ENCODE results near the gene KCNN3. TPM values are rescaled to one million over a fixed set of nuclear protein-coding genes. Genes with fewer than 3 reads are reported as not detected.

Gene KCNN3
- total RNA-seq, 1 experiment from 2014 or later = 0.07 TPM

DNA sequence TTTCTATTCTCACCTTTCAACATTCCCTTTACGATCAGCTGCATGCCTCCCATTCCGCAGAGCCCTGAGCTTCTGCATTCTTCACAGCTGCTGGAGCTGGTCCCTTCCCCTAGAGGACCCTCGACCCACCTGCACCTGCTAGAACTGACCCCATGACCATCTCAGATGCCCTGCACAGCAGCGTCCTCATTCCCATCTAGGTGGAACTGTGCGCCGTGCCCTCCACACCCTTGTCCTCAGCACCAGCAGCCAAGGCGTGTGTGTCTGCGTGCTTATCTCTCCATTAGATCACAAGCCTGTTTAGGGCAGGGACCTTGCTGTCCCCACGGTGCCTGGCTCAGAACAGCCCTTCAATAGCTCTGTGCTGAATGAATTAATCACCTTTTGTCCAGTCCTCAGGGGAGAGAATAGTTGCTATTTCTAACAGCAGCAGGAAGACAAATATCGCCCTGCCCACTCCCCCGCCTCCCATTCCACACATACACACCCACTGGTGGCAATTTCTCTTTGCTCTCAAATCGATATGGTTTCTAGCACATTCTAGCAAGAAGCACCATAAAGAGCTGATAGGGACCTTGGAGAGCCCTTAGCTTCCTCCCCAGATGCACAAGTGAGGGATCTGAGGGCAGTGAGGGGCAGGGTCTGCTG lies 61.7 kb downstream of the KCNN3 start:
- TF ChIP-seq, protein P1, sequence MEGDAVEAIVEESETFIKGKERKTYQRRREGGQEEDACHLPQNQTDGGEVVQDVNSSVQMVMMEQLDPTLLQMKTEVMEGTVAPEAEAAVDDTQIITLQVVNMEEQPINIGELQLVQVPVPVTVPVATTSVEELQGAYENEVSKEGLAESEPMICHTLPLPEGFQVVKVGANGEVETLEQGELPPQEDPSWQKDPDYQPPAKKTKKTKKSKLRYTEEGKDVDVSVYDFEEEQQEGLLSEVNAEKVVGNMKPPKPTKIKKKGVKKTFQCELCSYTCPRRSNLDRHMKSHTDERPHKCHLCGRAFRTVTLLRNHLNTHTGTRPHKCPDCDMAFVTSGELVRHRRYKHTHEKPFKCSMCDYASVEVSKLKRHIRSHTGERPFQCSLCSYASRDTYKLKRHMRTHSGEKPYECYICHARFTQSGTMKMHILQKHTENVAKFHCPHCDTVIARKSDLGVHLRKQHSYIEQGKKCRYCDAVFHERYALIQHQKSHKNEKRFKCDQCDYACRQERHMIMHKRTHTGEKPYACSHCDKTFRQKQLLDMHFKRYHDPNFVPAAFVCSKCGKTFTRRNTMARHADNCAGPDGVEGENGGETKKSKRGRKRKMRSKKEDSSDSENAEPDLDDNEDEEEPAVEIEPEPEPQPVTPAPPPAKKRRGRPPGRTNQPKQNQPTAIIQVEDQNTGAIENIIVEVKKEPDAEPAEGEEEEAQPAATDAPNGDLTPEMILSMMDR (IDR thresholded peaks at IDR 0.05; ENCODE audit: unreplicated experiment) = no peak
- CTCF ChIA-PET = interaction anchor here (1.0 kb wide), 1 partner anchor 212 kb away, joined by 6 read pairs; no protein-coding TSS in a partner anchor
- POLR2A ChIA-PET = no interaction called here
- no peaks in the 10 kb centered on the region for H3K9me3 Mint-ChIP-seq (ENCODE audit: unreplicated experiment)
- peaks cover 13% of the 10 kb centered on the region for H3K4me1 Mint-ChIP-seq (ENCODE audit: insufficient read depth, unreplicated experiment)
- intact Hi-C loops (cut with micrococcal nuclease) = no loop called here
- no peak overlapping the region for H3K4me3 Mint-ChIP-seq (ENCODE audit: unreplicated experiment)
- H3K27ac Mint-ChIP-seq (ENCODE audit: low read depth, unreplicated experiment) = no peak overlapping the region
- peaks cover 53% of the 10 kb centered on the region for H3K27me3 Mint-ChIP-seq (ENCODE audit: insufficient read depth, unreplicated experiment)
- BruUV-seq (replicated peaks) = no TSS peak
- no peak for DNase-seq (ENCODE audit: unreplicated experiment)
- H3K36me3 Mint-ChIP-seq (ENCODE audit: insufficient read depth, unreplicated experiment) = no peaks in the 10 kb centered on the region

DNA sequence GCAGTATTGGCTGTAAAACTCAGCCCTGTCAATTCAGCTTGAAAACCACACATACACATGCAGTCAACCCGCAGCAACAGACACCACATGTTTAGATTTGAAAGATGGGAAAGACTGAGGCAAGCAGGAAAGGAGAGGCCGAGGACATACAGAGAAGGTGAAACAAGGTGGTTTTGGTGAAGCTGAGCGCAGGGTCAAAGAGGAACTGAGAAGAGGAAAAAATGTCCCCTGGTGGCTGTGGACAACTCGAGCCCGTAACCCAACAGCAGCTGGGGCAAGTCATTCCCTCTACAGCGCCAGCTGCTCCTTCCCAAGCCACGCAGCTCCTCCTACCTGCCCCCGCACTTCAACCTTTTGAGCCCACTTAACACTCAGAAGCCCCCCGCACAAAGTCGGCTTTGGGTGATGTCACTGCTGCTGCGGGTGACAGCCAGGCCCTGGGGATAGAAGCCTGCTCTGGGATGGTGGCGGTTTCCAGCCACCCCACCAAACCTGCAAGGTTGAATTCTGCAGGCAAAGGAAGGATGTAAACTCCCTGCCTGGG lies 63.0 kb downstream of the KCNN3 start:
- ChIA-PET POLR2A (interaction anchor here (0.7 kb wide), 1 partner anchor 31 kb away, joined by 3 read pairs; no protein-coding TSS in a partner anchor), CTCF (no interaction called here)
- peaks cover 57% of the 10 kb centered on the region for H3K27me3 Mint-ChIP-seq (ENCODE audit: insufficient read depth, unreplicated experiment)

DNA sequence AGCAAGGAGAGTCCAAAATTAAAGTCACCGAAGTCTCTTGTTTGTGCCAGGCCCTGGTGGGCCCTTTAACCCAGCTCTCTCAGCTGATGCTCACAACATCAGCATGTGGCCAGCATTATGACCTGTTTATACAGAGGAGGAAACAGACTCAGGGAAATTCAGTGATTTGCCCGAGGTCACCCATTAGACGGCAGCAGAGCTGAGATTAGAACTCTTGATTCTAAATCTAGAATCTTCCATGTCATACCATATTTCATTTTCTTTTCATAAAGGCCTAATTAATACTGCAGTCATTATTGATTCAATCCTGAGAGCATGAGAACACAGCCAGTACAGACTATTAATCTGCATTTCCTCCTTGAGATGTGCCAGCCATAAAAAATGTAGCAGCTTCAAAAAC lies 63.7 kb downstream of the KCNN3 start:
- POLR2A ChIA-PET = interaction anchor here (0.6 kb wide), 1 partner anchor 209 kb away, joined by 3 read pairs; no protein-coding TSS in a partner anchor
- H3K27ac Mint-ChIP-seq (ENCODE audit: low read depth, unreplicated experiment) = no peak overlapping the region
- no peaks in the 10 kb centered on the region for H3K9me3 Mint-ChIP-seq (ENCODE audit: unreplicated experiment)
- intact Hi-C loops (cut with micrococcal nuclease) = no loop called here
- BruUV-seq (replicated peaks) = no TSS peak
- no peak for DNase-seq (ENCODE audit: unreplicated experiment)
- no peaks in the 10 kb centered on the region for H3K36me3 Mint-ChIP-seq (ENCODE audit: insufficient read depth, unreplicated experiment)
- TF ChIP-seq, protein P1 (IDR thresholded peaks at IDR 0.05; ENCODE audit: unreplicated experiment) = no peak
- H3K4me1 Mint-ChIP-seq (ENCODE audit: insufficient read depth, unreplicated experiment) = peaks cover 12% of the 10 kb centered on the region
- peaks cover 64% of the 10 kb centered on the region for H3K27me3 Mint-ChIP-seq (ENCODE audit: insufficient read depth, unreplicated experiment)
- no peak overlapping the region for H3K4me3 Mint-ChIP-seq (ENCODE audit: unreplicated experiment)
- CTCF ChIA-PET = interaction anchor here (0.8 to 1.0 kb wide), 2 partner anchors 20 to 108 kb away, joined by 3 read pairs; no protein-coding TSS in a partner anchor

More for the DNA sequence above, 63.0 kb downstream of the KCNN3 start:
- no TSS peak for BruUV-seq (replicated peaks)
- TF ChIP-seq, protein P1 (IDR thresholded peaks at IDR 0.05; ENCODE audit: unreplicated experiment) = no peak
- DNase-seq (ENCODE audit: unreplicated experiment) = no peak
- intact Hi-C loops (cut with micrococcal nuclease) = no loop called here
- Mint-ChIP-seq H3K9me3 (ENCODE audit: unreplicated experiment) (no peaks in the 10 kb centered on the region), H3K27ac (ENCODE audit: low read depth, unreplicated experiment) (no peak overlapping the region), H3K4me3 (ENCODE audit: unreplicated experiment) (no peak overlapping the region), H3K4me1 (ENCODE audit: insufficient read depth, unreplicated experiment) (peaks cover 12% of the 10 kb centered on the region), H3K36me3 (ENCODE audit: insufficient read depth, unreplicated experiment) (no peaks in the 10 kb centered on the region)

DNA sequence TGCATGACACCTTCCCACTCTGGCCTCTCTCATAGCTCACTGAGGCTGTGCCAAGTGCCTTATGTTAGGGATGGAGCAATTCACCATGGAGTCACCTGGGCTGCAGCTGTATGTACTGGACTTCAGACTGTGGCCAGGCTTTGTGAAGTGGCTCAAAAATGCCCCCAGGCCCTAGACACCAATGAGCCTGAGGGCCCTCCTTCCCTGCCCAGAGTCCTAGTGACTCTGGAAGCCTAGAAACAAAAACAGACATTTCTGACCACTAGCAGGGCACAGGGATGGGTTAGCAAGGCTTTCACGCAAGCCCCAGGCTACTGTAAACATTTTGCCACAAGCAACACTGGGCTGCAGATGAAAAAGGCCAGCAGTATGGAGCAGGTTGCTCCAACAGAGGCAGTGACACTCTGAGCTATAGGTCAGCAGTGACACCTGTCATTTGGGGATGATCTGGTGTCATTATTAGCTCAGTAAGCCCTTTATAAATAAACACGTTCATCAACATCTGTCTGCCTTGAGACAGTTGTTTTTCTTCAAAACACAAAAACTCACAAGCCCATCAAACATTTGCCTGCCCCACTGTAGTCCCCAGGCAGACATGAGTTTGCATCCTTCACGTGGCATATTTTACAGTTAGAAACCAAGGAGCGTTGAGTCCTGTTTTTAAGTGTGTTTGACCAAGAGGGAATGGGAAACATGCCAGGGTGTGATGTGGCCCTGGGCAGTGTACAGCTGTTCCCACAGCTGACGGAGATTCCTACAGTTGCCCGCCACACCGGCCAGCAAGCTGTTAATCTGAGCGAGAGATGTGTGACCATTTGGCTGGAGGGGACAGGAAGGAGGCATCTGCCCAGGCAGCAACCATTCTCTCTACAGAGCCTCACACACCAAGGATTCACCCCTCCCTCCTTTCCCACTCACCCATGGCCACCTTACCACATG lies 66.8 kb downstream of the KCNN3 start:
- H3K4me3 Mint-ChIP-seq (ENCODE audit: unreplicated experiment) = no peak overlapping the region
- H3K9me3 Mint-ChIP-seq (ENCODE audit: unreplicated experiment) = no peaks in the 10 kb centered on the region
- TF ChIP-seq, protein P1 (IDR thresholded peaks at IDR 0.05; ENCODE audit: unreplicated experiment) = no peak
- ChIA-PET CTCF (interaction anchor here (0.6 to 1.1 kb wide), 4 partner anchors 10 to 135 kb away, joined by 3 to 5 read pairs (median 4); no protein-coding TSS in a partner anchor), POLR2A (interaction anchor here (0.6 kb wide), 1 partner anchor 56 kb away, joined by 3 read pairs; no protein-coding TSS in a partner anchor)
- no peaks in the 10 kb centered on the region for H3K4me1 Mint-ChIP-seq (ENCODE audit: insufficient read depth, unreplicated experiment)
- no peaks in the 10 kb centered on the region for H3K36me3 Mint-ChIP-seq (ENCODE audit: insufficient read depth, unreplicated experiment)
- H3K27me3 Mint-ChIP-seq (ENCODE audit: insufficient read depth, unreplicated experiment) = peaks cover 76% of the 10 kb centered on the region
- intact Hi-C loops (cut with micrococcal nuclease) = no loop called here
- no peak for DNase-seq (ENCODE audit: unreplicated experiment)
- BruUV-seq (replicated peaks) = no TSS peak
- no peak overlapping the region for H3K27ac Mint-ChIP-seq (ENCODE audit: low read depth, unreplicated experiment)
